ENCODE results near the gene C1orf232. TPM values are rescaled to one million over a fixed set of nuclear protein-coding genes. Genes with fewer than 3 reads are reported as not detected.

C1orf232 gene
- polyA plus RNA-seq, 3 donors, result not detected

GRCh38 chr1:26191739-26192138 is 23.0 kb upstream of the C1orf232 start:
- no peak overlapping the region for H3K4me3 ChIP-seq (replicated peaks in 1 of 3; ENCODE audit: low read depth in 2 of 3, low read length in 3 of 3)
- no peaks in the 10 kb centered on the region for H4K20me1 ChIP-seq (ENCODE audit: insufficient read depth, low read length)
- TF ChIP-seq CTCF (IDR thresholded peaks at IDR 0.05), result no peak
- DNase-seq, result no peak
- no peaks in the 10 kb centered on the region for H3K9me3 ChIP-seq (replicated peaks in 1 of 2; ENCODE audit: control insufficient read depth in 1 of 2, insufficient read depth in 1 of 2, low read length in 2 of 2)
- no peak overlapping the region for H2AFZ ChIP-seq (ENCODE audit: insufficient read depth, low read depth, low read length, poor library complexity, severe bottlenecking)
- H3K4me1 Mint-ChIP-seq, result no peaks in the 10 kb centered on the region
- H3K4me2 ChIP-seq (replicated peaks; ENCODE audit: extremely low read depth, low read length, poor library complexity, severe bottlenecking), result no peak overlapping the region
- no peaks in the 10 kb centered on the region for H3K36me3 ChIP-seq (replicated peaks in 1 of 2; ENCODE audit: control insufficient read depth in 1 of 2, insufficient read depth in 2 of 2, low read length in 2 of 2)
- H3K27ac ChIP-seq (ENCODE audit: low read depth in 1 of 2, low read length in 2 of 2), result no peak overlapping the region
- H3K9ac ChIP-seq (ENCODE audit: insufficient read depth, low read length, poor library complexity, severe bottlenecking), result no peak overlapping the region
- no peaks in the 10 kb centered on the region for H3K79me2 ChIP-seq (ENCODE audit: insufficient read depth, low read length)
- H3K36me3 Mint-ChIP-seq, result no peaks in the 10 kb centered on the region
- no peak overlapping the region for H3K4me3 Mint-ChIP-seq
- H3K27me3 Mint-ChIP-seq (ENCODE audit: low read depth in 3 of 3), result peaks cover 2 to 3% (median 3%) of the 10 kb centered on the region in 3 donors
- no CpG with 5 or more reads among the region's 3 CpGs for WGBS (ENCODE audit: insufficient coverage)
- H3K27ac Mint-ChIP-seq, result peak overlapping the region in 1 of 7 donors; percentile 12
- intact Hi-C loops (cut with micrococcal nuclease), result no loop called here
- no peaks in the 10 kb centered on the region for H3K9me3 Mint-ChIP-seq
- H3K4me1 ChIP-seq (ENCODE audit: control insufficient read depth in 1 of 2, insufficient read depth in 2 of 2, low read length in 2 of 2), result no peaks in the 10 kb centered on the region
- H3K27me3 ChIP-seq (ENCODE audit: control insufficient read depth in 2 of 2, insufficient read depth in 2 of 2, low read length in 2 of 2), result no peaks in the 10 kb centered on the region

GRCh38 chr1:26190373-26190987 is 21.7 kb upstream of the C1orf232 start, which contains the start of gene CATSPER4:
CATSPER4 (plus strand) TSS chr1:26190602; CDS start chr1:26190628, 26 bp downstream.
- TF ChIP-seq CTCF (IDR thresholded peaks at IDR 0.05), result no peak
- peaks cover 0 to 3% (median 2%) of the 10 kb centered on the region in 3 donors for H3K27me3 Mint-ChIP-seq (ENCODE audit: low read depth in 3 of 3)
- Histone ChIP-seq H3K9ac (ENCODE audit: insufficient read depth, low read length, poor library complexity, severe bottlenecking) (no peak within 1 kb of the TSS), H3K36me3 (replicated peaks in 1 of 2; ENCODE audit: control insufficient read depth in 1 of 2, insufficient read depth in 2 of 2, low read length in 2 of 2) (no peaks in the 10 kb centered on the region), H3K4me1 (ENCODE audit: control insufficient read depth in 1 of 2, insufficient read depth in 2 of 2, low read length in 2 of 2) (no peaks in the 10 kb centered on the region), H3K79me2 (ENCODE audit: insufficient read depth, low read length) (no peaks in the 10 kb centered on the region), H3K9me3 (replicated peaks in 1 of 2; ENCODE audit: control insufficient read depth in 1 of 2, insufficient read depth in 1 of 2, low read length in 2 of 2) (no peaks in the 10 kb centered on the region), H3K4me2 (replicated peaks; ENCODE audit: extremely low read depth, low read length, poor library complexity, severe bottlenecking) (no peak within 1 kb of the TSS), H4K20me1 (ENCODE audit: insufficient read depth, low read length) (no peaks in the 10 kb centered on the region), H2AFZ (ENCODE audit: insufficient read depth, low read depth, low read length, poor library complexity, severe bottlenecking) (no peak within 1 kb of the TSS), H3K27ac (ENCODE audit: low read depth in 1 of 2, low read length in 2 of 2) (no peak within 1 kb of the TSS), H3K27me3 (ENCODE audit: control insufficient read depth in 2 of 2, insufficient read depth in 2 of 2, low read length in 2 of 2) (no peaks in the 10 kb centered on the region), H3K4me3 (replicated peaks in 1 of 3; ENCODE audit: low read depth in 2 of 3, low read length in 3 of 3) (no peak within 1 kb of the TSS)
- peak within 1 kb of the TSS in 1 of 7 donors; percentile 47 for H3K27ac Mint-ChIP-seq
- intact Hi-C loops (cut with micrococcal nuclease), result no loop called here
- no peaks in the 10 kb centered on the region for H3K9me3 Mint-ChIP-seq
- WGBS (ENCODE audit: insufficient coverage), result 69% methylated on average over 11 of the region's 16 CpGs
- H3K36me3 Mint-ChIP-seq, result no peaks in the 10 kb centered on the region
- no peak for DNase-seq
- H3K4me3 Mint-ChIP-seq, result no peak within 1 kb of the TSS
- no peaks in the 10 kb centered on the region for H3K4me1 Mint-ChIP-seq
